Spleen (tissue), 7 donors: ENCODE results near the gene OLR1.

Experiments used
- POLR2A ChIP-seq, 3 donors: fragments of 450-650 bp; IDR thresholded peaks; one replicate each; pipeline ENCODE4 v1.5.1; 2017; ENCODE audit warnings: antibody characterized with exemption in 3 of 3, mild to moderate bottlenecking in 1 of 3
- TF ChIP-seq, protein P1 (sequence below), 11 experiments: fragments of 200-600 bp in 7 of 11; fragments of 450-650 bp in 4 of 11; sonication (generic) in 4 of 11; IDR thresholded peaks in 8 of 11; conservative IDR thresholded peaks in 3 of 11; 1 replicate in 7 of 11; 2 replicates in 4 of 11; pipeline versions ENCODE4 v1.4.0 to v1.8.0; 2016 to 2021; ENCODE audit warnings: antibody characterized with exemption in 11 of 11, inconsistent platforms in 4 of 11, mild to moderate bottlenecking in 1 of 11
- donor health status: DM: no; HTN: no; CAD: no; lungs with moderate emphysema.
- donor health status: DM: no; HTN: no; CAD: no.
- donor health status: DM: no; HTN: no; CAD: no.

DNA sequence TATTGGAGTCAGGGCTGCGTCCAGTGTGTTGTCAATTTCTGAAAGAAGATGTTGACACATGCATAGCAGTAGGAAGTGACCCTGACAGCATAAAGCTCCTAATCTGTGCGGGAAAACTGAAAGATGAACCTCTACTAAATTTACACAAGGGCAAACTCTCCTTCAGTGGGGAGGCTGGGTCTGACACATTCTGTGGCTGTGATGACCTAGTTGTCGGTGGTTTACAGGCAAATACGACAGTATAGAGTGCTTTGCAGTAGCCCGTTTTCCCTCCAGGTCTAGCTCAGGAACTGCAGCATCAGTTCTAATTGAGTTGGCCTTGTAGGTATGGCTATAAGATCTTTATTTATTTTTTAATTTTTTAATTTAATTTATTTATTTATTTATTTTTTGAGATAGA lies 25.9 kb upstream of the OLR1 start:
- TF ChIP-seq, protein P1, sequence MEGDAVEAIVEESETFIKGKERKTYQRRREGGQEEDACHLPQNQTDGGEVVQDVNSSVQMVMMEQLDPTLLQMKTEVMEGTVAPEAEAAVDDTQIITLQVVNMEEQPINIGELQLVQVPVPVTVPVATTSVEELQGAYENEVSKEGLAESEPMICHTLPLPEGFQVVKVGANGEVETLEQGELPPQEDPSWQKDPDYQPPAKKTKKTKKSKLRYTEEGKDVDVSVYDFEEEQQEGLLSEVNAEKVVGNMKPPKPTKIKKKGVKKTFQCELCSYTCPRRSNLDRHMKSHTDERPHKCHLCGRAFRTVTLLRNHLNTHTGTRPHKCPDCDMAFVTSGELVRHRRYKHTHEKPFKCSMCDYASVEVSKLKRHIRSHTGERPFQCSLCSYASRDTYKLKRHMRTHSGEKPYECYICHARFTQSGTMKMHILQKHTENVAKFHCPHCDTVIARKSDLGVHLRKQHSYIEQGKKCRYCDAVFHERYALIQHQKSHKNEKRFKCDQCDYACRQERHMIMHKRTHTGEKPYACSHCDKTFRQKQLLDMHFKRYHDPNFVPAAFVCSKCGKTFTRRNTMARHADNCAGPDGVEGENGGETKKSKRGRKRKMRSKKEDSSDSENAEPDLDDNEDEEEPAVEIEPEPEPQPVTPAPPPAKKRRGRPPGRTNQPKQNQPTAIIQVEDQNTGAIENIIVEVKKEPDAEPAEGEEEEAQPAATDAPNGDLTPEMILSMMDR (IDR thresholded peaks at IDR 0.05 in 8 of 11, conservative IDR thresholded peaks at IDR 0.05 in 3 of 11), result no peak
- no peak for TF ChIP-seq POLR2A (IDR thresholded peaks at IDR 0.05)
